Embryonic facial prominence (tissue), 1 donor: ENCODE measurements around the gene SYNCRIP.
"Not testable (repeated sequence)": the region's sequence is repeated elsewhere in the genome, so short reads cannot be mapped to it uniquely, and the experiment has no call there.

Source experiments
- DNase-seq: peaks from one replicate; pipeline ENCODE4 v3.0.0-alpha.2; 2016; ENCODE audit errors: extremely low spot score

Gene SYNCRIP

DNA sequence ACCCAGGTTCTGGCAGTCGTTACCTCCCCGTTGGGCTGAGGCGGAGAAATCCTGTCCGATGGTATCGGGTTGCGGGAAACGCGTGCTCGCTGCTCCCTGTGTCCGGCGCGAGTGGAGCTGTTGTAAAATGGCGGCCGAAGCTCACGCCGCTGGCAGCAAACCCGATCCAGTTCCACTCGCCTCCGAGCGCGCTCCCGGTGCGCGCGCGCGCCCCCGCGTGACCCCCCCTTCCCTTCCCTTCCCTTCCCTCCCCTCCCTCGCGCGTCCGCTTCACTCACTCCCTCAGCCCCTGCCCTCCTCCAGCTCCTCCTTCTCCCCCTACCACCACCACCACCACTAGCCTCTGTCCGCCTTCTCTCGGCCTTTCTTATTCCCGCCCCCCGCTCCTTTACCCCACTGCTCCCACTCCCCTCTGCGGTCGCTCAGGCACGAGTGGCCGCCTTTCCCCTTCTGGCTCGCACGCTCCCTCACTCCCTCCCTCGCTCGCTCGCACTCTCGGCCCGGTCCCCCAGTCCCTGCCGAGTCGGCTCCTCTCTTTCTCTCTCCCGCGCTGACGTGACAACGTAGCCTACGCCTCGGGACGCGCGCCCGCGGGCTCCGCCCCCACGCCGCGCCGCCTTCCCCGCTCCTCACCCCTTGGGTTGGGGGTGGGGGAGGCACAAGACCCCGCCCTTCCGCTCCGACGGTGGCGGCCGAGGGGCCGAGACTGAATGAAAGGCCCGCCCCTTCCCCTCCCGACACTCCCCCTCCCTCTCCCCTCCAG lies at the start of gene SYNCRIP:
Gene SYNCRIP, minus strand, starts transcription at position 113 of the 763 bp plus-strand sequence. CDS start 1,447 bp downstream, outside the sequence.
- DNase-seq, result peak; percentile 97

DNA sequence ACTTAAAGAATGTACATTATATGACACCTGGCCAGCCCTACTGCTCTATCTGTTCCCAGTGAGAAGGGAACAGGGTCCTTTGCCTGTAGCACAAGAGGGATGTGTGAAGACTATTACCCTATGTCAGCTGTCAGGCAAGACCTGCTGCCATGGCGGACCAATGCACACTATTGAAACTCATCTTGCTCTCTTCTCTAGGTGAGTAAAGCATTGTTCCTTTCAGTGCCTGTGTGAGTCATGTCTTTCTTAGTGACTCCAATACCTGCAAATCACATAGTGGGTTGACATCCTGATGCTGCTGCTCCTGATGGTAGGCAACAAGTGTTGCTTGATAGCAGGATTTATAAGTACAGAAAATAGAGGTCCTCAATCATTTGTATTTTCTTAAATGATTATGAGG lies 48.8 kb upstream of the SYNCRIP start:
- DNase-seq, result no peak

DNA sequence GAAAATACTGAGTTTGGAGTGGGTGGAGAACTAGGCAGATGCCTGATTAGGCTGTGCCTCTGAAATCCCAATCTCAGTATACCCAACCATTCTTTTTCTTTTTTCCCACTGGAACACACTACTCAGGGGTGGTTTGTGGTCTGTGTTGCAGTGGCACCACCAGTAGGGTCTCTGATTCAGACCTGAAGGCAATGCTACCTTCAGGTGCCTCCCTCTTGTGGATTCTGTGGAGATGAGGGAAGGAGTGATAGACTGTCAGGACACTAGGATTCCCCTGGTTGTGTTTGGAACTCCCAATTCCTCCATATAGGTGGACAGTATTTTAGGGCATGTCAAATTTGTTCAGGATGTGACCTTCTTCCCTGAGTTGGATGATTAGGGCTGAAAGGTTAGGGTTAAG lies 47.4 kb upstream of the SYNCRIP start:
- no peak for DNase-seq

DNA sequence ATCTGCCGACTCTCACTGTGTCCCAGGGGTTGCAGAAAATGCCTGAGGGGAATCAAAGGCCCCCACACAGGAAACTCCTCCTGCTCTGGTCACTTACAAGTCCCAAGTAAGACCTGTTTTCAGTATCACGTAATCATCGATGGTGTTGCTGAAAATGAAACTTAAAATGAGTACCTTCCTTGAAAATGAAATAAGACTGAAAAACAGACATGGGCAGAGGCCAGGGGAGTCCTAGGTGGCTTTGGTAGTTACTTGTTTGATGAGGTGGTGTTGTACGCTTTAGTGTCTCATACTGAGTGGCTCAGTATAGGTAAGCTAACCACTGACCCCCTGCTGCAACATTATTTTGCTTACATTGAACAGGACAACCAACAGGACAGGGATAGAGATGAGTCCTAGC lies 43.0 kb upstream of the SYNCRIP start:
- DNase-seq, result no peak

DNA sequence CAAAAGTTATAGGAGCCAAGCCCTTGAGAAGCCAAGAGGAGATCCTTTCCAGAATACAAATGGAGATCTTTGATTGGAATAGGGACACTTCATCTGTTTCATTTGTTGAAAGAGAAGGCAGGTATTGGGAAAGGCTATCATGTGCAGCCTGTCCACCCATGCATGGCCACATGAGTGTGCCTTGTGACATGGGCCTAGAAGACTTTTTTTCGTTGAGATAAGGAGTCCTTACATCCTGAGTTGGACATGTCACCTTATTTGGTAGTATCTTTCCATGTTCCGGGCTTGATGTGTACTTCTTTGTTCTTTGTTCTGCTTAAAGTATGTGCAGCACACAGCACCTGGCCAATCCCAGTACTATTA lies 42.1 kb upstream of the SYNCRIP start:
- DNase-seq, result no peak

DNA sequence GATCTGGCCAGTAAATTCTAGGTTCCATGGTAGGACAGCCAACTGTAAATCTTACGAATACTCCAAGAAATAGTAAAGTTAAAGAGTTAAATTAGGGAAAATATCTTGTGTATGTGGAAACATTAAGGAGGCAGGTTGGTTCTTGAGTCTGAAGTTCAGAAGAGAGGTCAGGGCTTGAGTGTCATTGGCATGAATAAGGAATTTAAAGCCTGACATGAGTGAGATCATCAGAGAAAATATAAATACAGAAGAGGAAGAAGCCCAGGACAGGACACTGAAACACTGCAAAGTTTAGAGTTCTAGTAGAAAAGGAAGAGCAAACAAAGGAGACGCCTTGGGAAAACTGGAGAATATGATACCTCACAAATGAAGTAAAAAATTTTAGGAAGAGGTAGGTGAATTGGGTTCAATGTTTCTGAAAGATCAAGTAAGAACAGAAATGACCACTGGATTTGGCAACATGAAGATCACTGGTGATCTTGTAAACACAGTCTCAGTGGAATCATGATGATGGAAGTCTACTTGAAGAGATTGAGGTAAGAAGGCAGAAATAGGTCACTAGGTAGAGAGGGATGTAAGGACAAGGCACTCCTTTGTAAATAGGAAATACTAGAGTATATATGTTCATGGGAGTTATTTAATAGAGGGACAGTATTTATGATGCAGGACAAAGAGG lies 41.6 kb upstream of the SYNCRIP start:
- no peak for DNase-seq

DNA sequence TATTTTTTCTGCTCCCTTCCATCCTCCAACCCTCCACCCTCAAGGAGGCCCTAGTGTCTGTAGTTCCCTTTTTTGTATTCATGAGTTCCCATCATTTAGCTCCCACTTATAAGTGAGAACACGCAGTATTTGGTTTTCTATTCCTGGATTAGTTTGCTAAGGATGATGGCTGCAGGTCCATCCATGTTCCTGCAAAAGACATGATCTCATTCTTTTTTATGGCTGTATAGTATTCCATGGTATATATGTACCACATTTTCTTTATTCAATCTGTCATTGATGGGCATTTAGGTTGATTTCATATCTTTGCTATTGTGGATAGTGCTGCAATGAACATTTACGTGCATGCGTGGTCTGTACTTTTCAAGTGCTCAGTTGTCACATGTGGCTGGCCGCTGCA lies 39.2 kb upstream of the SYNCRIP start:
- DNase-seq, result not testable (repeated sequence)

DNA sequence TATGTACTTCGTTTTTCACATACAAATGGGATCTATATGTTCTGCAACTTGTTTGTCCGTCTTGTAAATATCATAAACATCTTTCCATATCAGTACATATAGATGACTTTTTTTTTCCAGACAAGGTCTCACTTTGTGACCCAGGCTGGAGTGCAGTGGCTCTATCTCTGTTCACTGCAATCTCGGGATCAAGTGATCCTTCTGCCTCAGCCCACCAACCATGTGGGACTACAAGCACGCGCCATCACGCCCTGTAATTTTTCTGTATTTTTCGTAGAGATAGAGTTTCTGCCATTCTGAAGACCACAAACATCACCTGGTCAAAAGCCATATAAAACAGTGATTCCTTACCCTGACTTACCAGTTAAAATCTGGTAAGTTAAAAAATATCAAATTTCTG lies 37.7 kb upstream of the SYNCRIP start:
- DNase-seq, result no peak

DNA sequence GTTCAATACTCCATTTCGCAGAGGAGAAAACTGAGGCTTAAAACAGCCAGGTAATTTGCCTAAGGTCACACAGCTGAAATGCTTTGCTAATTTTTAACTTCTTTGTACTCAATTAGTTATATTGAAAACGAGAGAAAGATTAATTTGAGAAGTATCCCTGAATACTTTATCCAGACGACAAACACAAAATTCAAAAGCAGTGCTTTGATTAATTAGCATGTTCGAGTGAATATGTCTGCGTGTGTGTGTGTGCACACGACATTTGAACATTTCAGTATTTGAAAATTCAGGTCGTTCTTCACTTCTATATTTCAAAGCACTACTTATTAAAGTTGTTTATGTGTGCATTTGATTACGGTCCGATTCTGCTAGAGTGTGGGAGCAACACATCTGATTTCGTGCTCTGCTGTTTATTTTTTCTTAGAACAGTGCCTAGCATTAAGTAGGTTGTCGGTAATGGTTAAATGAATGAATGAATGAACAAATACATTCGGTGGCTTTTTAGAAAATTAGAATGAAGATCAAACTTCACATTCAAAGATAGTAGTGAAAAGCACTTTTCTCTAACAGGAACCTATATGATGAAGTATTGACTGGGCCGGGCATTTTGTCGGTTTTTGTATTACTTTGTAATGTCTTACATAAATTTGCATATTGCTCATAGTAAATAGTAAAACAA lies 36.9 kb upstream of the SYNCRIP start:
- DNase-seq, result no peak

DNA sequence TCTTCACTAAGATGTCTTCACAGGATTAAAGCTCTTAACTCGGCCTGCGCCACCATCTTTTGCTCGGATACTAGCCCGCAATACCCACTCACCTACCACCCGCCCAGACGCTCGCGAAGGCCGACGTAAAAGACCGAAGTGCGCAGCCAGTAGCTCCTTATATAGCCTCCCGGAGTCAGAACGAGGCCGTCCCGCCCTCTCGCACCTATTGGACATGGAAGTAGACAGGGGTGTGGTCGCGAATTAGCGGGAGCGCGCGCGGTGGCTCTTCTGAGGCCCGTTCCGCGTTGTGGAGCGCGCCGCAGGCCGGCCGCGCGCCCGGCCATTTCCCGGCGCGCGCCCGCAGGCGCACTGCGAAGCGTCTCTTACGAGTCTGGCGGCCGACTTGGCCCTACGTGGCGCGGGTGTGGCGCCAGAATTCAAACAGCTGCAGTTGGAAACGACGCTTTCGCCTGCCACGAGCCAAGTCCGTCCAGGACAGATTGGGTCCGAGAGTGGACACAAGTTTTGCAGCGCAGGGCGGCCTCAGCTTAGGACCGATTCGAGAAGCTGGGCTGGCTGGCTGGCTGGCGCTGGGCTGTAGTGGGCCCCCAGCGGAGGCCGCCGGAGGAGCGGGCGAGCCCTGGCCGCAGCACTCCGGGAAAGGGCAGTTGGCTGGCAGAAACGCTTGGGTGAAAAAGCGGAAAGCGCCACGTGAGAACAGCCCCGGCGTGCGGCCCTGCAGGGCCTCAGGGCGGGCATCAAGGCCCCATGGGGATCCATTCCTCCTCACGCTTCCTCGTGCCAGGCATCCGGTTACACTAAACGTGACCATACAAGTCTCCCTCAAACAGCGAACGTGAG lies 36.1 kb upstream of the SYNCRIP start:
- DNase-seq, result peak; percentile 98

DNA sequence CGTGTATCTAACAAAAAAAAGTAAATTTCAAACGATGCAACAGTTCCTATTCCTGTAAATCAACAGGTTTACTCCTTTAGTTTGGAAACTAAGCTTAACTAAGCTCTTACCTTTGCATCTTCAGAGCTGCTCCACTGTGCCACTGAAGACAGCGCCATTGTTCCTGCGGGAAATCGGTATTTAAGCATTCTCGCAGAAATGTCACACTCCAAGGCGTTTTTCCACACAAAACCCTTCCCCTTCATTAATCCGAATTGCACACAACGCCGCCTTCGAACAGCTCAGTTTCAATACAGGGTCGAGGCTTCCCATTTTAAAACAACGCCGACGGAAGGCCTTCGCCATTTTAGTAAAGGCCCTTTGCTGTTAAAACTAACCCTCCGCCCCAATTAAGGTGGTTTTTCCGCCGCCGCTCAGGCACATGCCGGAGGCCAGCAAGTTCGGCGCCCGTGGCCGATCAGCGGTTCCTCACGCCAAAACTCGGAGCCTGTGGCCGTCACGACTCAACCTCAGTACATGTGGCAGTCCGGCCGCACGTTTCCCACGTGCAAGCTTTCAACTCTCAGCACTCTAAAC lies 35.4 kb upstream of the SYNCRIP start:
- DNase-seq, result no peak

DNA sequence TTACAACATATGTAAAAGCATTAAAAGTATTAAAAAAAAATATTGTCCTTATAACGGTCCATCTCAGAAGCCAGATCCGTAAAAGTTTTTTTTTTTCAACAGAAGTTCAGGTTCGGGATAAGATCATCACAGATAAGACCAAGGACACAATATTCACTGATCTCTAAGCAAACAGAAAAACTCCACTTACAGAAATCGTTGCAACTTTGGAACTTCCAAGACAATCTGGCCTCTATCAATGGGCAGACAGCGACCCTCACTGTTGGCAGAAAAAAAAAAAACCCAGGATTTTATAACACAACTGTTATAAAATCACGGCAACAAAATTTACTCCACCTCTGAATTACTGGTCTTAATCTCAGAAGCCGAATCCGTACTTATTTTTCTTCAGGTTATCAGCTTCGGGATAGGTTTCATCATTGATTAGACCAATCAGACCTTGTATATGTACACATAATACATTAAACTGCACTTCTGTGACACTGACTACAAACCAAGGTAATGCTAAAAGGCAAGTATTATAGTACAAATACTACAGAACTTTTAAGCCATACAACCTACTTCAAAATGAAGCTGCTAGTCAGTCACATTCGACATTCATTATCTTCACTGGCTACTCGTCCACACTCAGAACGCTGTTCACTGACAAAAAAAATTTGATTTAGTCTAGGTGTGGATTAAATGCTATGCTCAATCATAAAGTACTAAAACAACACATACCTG lies 34.7 kb upstream of the SYNCRIP start:
- no peak for DNase-seq

DNA sequence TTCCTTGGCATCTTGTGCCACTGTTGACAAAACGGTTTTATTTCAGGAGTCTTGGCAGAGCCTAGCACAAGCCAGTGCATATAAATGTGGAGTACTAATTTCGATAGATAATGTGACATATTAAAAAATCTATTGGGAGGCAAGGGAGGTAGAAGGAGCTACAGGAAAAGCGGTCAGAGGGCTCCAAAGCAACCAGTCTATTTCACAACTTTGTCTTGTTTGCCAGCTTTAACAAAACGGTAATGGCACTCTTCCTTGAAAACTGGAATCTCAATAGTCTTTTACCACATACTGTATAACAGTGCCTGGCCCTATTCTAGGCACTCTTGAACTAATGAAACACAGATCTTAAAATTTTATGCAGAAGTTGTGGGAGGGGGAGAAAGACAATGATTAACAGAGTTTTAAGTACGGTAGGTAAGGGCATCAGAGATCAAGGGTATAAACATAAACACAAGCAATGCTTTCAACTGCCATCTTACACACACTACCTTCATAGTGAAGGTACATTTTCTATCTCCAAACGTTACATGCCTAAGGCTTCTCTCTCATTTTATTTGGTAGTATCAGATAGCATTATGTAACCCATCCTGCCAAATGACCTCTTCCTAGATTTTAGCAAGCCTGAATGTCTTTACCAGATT lies 33.5 kb upstream of the SYNCRIP start:
- no peak for DNase-seq

DNA sequence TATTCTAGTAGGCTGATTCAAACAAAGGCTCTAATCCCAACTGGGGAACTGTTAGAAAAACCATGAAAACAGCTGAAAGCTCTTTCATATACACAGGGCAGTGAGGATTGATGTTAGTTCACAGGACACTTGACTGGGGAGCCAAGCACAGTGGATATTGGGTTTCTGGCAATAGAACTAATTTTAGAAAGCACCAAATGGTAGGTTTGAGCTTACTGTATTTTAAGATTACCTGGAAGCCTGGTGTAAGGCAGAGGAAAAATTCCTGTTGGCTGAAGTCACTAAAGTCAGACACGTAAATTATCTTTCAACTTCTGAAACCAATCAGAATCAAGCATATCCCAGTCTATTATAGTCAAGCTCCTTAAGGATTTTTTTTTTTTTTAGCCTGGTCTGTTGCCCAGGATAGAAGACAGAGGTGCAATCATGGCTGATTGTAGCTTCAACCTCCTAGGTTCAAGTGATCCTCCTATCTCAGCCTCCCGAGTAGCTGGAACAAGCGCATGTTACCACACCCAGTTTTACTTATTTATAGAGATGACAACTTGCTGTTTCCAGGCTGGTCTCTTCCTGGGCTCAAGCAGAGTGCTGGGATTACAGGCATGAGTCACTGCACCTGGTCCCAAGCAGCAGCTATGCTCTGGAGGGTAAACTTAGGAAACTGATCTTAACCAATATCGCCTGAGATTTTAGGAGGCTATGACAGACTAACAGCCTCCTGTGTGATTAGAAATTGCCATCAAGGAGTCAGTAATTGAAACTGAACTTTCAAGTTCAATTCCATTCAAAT lies 32.5 kb upstream of the SYNCRIP start:
- no peak for DNase-seq

DNA sequence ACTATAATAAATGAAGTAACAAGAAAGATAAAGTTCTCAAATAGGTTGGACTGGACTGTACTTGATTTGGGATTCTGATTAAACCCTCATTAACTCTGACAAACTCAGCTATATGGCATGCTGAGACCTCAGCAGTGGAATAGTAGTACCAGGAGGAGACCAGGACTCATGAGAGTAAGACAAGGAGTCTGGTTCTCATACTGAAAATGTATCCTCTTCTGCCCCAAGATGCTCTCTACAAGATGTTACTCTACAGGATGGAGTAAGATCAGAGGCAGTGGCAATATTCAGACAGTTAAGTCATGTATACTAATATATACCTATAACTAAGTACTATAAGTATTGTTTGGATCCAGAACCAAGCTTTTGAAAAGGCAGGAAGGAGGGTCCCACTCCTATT lies 31.9 kb upstream of the SYNCRIP start:
- DNase-seq, result no peak

DNA sequence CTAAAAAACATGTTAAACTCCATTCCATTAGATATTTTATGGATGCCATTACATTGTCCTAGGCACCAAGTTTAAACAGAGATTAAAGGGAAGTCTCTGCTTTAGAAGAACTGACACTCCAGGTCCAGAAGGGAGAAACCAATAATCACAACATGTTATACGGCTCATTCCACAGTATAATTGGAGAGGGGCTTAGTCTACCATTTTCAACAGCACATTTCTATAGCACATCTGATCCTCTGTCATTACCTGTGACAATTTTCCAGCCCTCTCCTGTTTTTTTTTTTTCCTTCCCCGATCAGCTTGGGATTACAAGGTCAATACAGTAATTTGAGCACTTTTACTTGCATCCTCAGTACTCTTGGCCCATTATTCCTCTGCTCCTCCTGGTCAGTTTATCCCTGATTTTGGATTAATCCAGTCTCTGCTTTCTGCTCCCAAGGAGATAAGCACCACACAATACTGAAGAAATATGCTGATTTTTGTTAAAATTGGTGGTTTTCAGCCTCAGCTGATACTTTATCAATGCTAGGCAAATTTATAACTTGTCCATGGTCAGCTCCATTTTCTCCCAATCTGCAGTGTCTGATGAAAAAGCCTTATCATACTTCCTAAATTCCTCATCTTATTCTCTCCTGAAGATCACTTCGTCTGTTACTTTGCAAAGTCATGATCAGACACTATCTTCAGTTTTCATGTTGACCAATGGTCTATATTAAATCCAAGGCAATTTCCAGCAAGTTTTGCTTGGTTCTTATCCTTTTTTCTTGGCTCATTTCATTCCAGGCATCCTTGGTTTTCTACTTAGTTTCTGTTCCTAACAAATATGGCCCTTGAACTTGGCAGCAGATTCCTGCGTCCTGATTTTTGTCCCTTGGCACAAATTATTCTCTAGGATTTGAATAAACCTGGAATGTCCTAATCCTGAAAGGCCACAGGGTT lies 30.8 kb upstream of the SYNCRIP start:
- DNase-seq, result no peak

DNA sequence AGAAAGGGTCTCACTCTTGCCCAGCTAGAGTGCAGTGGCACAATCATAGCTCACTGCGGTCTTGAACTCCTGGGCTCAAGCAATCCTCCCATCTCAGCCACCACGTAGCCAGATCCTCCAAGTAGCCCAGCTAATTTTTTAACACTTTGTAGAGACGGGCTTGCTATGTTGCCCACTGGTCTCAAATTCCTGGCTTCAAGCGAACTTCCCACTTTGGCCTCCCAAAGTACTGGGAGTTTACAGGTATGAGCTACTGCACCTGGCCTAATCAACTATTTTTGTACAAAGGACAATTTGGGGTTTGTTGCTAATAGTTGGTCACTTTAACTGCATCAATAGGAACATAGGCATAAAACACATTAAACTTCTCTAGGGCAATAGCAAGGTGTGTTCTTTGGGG lies 29.9 kb upstream of the SYNCRIP start:
- no peak for DNase-seq

DNA sequence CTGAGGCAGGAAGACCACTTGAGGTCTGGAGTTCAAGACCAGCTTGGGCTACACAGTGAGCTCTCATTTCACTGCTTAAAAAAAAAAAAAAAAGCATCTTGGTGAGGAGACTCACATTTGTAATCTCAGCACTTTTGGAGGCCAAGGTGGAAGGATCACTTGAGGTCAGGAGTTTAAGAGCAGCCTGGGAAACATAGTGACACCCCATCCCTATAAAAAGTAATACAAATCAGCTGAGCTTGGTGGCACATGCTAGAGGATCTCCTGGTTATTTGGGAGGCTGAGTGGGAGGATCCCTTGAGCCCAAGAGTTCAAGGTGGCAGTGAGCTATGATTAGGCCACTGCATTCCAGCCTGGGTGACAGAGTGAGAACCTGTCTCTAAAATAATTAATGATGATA lies 29.4 kb upstream of the SYNCRIP start:
- DNase-seq, result no peak

DNA sequence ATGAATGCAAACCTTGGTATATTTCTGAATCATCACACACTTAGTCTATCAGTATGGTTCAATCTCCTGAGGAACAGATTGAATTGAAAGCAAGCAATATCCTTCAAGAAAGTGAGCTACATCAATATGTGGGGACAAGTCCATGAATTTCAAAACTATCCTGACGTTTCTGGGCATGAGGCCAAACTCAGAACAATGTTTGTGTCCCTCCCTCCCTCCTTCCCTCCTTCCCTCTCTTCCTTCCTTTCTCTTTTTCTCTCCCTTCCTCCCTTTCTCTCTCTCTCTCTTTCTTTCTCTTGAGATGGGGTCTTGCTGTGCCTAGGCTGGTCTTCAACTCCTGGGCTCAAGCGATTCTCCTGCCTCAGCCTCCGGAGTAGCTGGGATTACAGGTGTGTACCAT lies 27.9 kb upstream of the SYNCRIP start:
- no peak for DNase-seq
